Measurements from ENCODE around the gene DPP3.

Gene DPP3

GRCh38 chr11:66472054-66472453 lies 8.2 kb upstream of the DPP3 start:
- no peak for DNase-seq (ENCODE audit: extremely low read depth, low read depth)
- no peak for TF ChIP-seq CTCF (IDR thresholded peaks at IDR 0.05; ENCODE audit: low read depth, low read length)

- no peak for TF ChIP-seq CTCF (IDR thresholded peaks at IDR 0.05; ENCODE audit: low read depth, low read length)
- DNase-seq (ENCODE audit: extremely low read depth, low read depth) = no peak
These were observed 7.1 kb upstream of the DPP3 start for GRCh38 chr11:66473167-66473566.

- DNase-seq (ENCODE audit: extremely low read depth, low read depth) = no peak
- no peak for TF ChIP-seq CTCF (IDR thresholded peaks at IDR 0.05; ENCODE audit: low read depth, low read length)
These were observed 6.4 kb upstream of the DPP3 start for GRCh38 chr11:66473608-66474515.

GRCh38 chr11:66475349-66476172 lies 4.7 kb upstream of the DPP3 start:
- no peak for TF ChIP-seq CTCF (IDR thresholded peaks at IDR 0.05; ENCODE audit: low read depth, low read length)
- no peak for DNase-seq (ENCODE audit: extremely low read depth, low read depth)

- DNase-seq (ENCODE audit: extremely low read depth, low read depth) = no peak
- TF ChIP-seq CTCF (IDR thresholded peaks at IDR 0.05; ENCODE audit: low read depth, low read length) = no peak
These were observed 3.9 kb upstream of the DPP3 start for GRCh38 chr11:66476173-66476840.

- no peak for DNase-seq (ENCODE audit: extremely low read depth, low read depth)
- no peak for TF ChIP-seq CTCF (IDR thresholded peaks at IDR 0.05; ENCODE audit: low read depth, low read length)
These were observed 3.4 kb upstream of the DPP3 start for GRCh38 chr11:66476841-66477251.

Measured in AG09319 (cell line).